Astrocyte of the cerebellum (primary cell): ENCODE measurements around the gene OSTN.

Experiments
- DNase-seq: peaks from one replicate; pipeline ENCODE4 v3.0.0-alpha.2; 2011; ENCODE audit warnings: low read depth
- H3K4me3 ChIP-seq: 2 replicates; pipeline ENCODE4 v1.5.1; 2011; ENCODE audit warnings: mild to moderate bottlenecking, low read depth, low read length, moderate library complexity
- CTCF ChIP-seq: IDR thresholded peaks from 2 replicates; pipeline ENCODE4 v1.5.1; 2012; ENCODE audit warnings: low read length, low read depth, moderate library complexity, mild to moderate bottlenecking; ENCODE audit errors: missing control alignments
- in situ Hi-C: cut with HindIII; loops from 2 replicates; pipeline ENCODE4 v1.10.0; 2017; ENCODE audit warnings: low sequenced_read_pairs

OSTN gene

GRCh38 chr3:191275751-191276150 is 76.7 kb downstream of the OSTN start:
- in situ Hi-C loops: no loop called here

GRCh38 chr3:191280111-191280510 is 81.1 kb downstream of the OSTN start:
- in situ Hi-C loops: no loop called here
- H3K4me3 ChIP-seq: no peak overlapping the region
- no peak for DNase-seq
- no peak for TF ChIP-seq CTCF

More at GRCh38 chr3:191275751-191276150, 76.7 kb downstream of the OSTN start:
- DNase-seq: no peak
- H3K4me3 ChIP-seq: no peak overlapping the region
- TF ChIP-seq CTCF: no peak

GRCh38 chr3:191280882-191281281 is 81.8 kb downstream of the OSTN start:
- in situ Hi-C loops: no loop called here
- H3K4me3 ChIP-seq: no peak overlapping the region
- TF ChIP-seq CTCF: no peak
- DNase-seq: no peak

- H3K4me3 ChIP-seq: no peak overlapping the region
- DNase-seq: no peak
- in situ Hi-C loops: no loop called here
- no peak for TF ChIP-seq CTCF
Measured at GRCh38 chr3:191282251-191283185, 83.5 kb downstream of the OSTN start.

GRCh38 chr3:191283400-191283799 is 84.4 kb downstream of the OSTN start:
- TF ChIP-seq CTCF: no peak
- no peak overlapping the region for H3K4me3 ChIP-seq
- no peak for DNase-seq
- in situ Hi-C loops: no loop called here

GRCh38 chr3:191290311-191291025 is 91.4 kb downstream of the OSTN start:
- no peak for TF ChIP-seq CTCF
- in situ Hi-C loops: no loop called here
- no peak overlapping the region for H3K4me3 ChIP-seq
- no peak for DNase-seq
